C4-2B (cell line): ENCODE results near the gene TMEM218.

Experiments used
- H3K27ac ChIP-seq: fragments of 450-650 bp; 2 replicates; pipeline ENCODE4 v1.5.1; 2017
- CTCF ChIP-seq: fragments of 450-650 bp; conservative IDR thresholded peaks from 2 replicates; pipeline ENCODE4 v1.5.1; 2017; ENCODE audit warnings: mild to moderate bottlenecking
- ZFX ChIP-seq: fragments of 450-650 bp; IDR thresholded peaks from 2 replicates; pipeline ENCODE4 v1.6.1; 2017

TMEM218 gene

GRCh38 chr11:125069796-125070195 lies 41.6 kb downstream of the TMEM218 start:
- TF ChIP-seq CTCF, result no peak
- no peak for TF ChIP-seq ZFX
- peak overlapping the region; percentile 22 for H3K27ac ChIP-seq

- peak overlapping the region; percentile 22; the same call in 1 of the 2 replicates for H3K27ac ChIP-seq
- TF ChIP-seq ZFX, result no peak
- no peak for TF ChIP-seq CTCF
Measured at GRCh38 chr11:125069008-125069407, 42.4 kb downstream of the TMEM218 start.

GRCh38 chr11:125068368-125068767 lies 43.1 kb downstream of the TMEM218 start:
- TF ChIP-seq CTCF (no peak), ZFX (no peak)
- H3K27ac ChIP-seq, result no peak overlapping the region

- TF ChIP-seq CTCF (no peak), ZFX (no peak)
Measured at GRCh38 chr11:125064070-125064469, 47.4 kb downstream of the TMEM218 start.

GRCh38 chr11:125063429-125064043 lies 47.9 kb downstream of the TMEM218 start:
- no peak for TF ChIP-seq ZFX
- no peak for TF ChIP-seq CTCF
- H3K27ac ChIP-seq, result no peak overlapping the region; the same call in 1 of the 2 replicates

More at GRCh38 chr11:125064070-125064469, 47.4 kb downstream of the TMEM218 start:
- no peak overlapping the region for H3K27ac ChIP-seq

DNA sequence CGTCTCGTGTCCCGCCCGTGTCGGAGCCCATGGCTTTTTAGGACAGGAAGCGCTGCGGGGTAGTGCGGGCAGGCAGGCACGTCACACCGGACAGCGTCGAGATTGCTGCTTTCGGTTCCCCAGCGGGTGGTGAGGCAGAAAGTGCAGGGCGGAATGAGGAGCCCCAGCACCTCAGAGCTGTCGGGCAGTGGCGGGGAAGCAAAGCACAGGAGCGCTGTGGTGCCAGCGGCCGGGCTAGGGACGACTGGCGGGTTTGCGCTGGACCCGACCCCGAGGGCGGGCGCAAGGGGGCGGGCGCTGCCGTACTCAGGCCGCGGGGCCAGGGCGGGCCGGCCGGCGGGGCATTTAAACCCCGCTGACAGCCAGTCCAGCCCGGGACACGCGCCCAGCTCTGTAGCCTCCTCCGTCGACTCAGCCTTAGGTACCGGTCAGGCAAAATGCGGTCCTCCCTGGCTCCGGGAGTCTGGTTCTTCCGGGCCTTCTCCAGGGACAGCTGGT lies 48.4 kb downstream of the TMEM218 start, which contains the start of gene SLC37A2:
Gene SLC37A2, plus strand, starts transcription at position 375 of the 498 bp plus-strand sequence. Its CDS starts 63 bp downstream, at position 438.
- H3K27ac ChIP-seq, result no peak within 1 kb of the TSS; the same call in 1 of the 2 replicates

More for the DNA sequence above, 48.4 kb downstream of the TMEM218 start, which contains the start of gene SLC37A2:
- TF ChIP-seq ZFX (no peak), CTCF (peak; percentile 18; the same call in 1 of the 2 replicates)
